Liver (tissue), 9 donors: Measurements from ENCODE around the gene KAZN. TPM values are rescaled to one million over a fixed set of nuclear protein-coding genes. Genes with fewer than 3 reads are reported as not detected.

Experiments
- DNase-seq: peaks from one replicate; pipeline ENCODE4 v3.0.0-alpha.2; 2017; ENCODE audit warnings: low spot score
- H3K27ac ChIP-seq, 2 donors: one replicate each; pipeline ENCODE4 v1.7.0; 2013; ENCODE audit warnings: inconsistent platforms in 2 of 2, low read length in 2 of 2, control low read depth in 1 of 2, low read depth in 1 of 2, mild to moderate bottlenecking in 1 of 2
- H3K27me3 ChIP-seq, 4 donors: one replicate each; pipeline versions ENCODE4 v1.6.1 to v1.7.0; 2013; ENCODE audit warnings: low read length in 3 of 4, inconsistent platforms in 1 of 4, mild to moderate bottlenecking in 1 of 4, moderate library complexity in 1 of 4; ENCODE audit not compliant: control insufficient read depth in 4 of 4, insufficient read depth in 4 of 4
- H3K36me3 ChIP-seq, 4 donors: one replicate each; pipeline versions ENCODE4 v1.6.1 to v1.7.0; 2013; ENCODE audit warnings: low read length in 3 of 4, mild to moderate bottlenecking in 3 of 4, low read depth in 1 of 4, moderate library complexity in 1 of 4; ENCODE audit not compliant: control insufficient read depth in 4 of 4, insufficient read depth in 3 of 4
- H3K4me1 ChIP-seq, 4 donors: one replicate each; pipeline versions ENCODE4 v1.6.1 to v1.7.0; 2013; ENCODE audit warnings: low read length in 3 of 4, mild to moderate bottlenecking in 3 of 4, moderate library complexity in 1 of 4; ENCODE audit not compliant: control insufficient read depth in 4 of 4, insufficient read depth in 4 of 4
- H3K4me3 ChIP-seq, 3 donors: one replicate each; pipeline versions ENCODE4 v1.6.1 to v1.7.0; 2013; ENCODE audit warnings: low read length in 3 of 3, control low read depth in 1 of 3, low read depth in 1 of 3, mild to moderate bottlenecking in 1 of 3
- H3K9ac ChIP-seq, 2 donors: one replicate each; pipeline ENCODE4 v1.7.0; 2013; ENCODE audit warnings: low read length in 2 of 2, mild to moderate bottlenecking in 2 of 2, moderate library complexity in 2 of 2, control low read depth in 1 of 2, low read depth in 1 of 2
- H3K9me3 ChIP-seq, 4 donors: one replicate each; pipeline versions ENCODE4 v1.6.1 to v1.7.0; 2013; ENCODE audit warnings: low read length in 3 of 4; ENCODE audit not compliant: control insufficient read depth in 4 of 4
- ATF3 ChIP-seq: IDR thresholded peaks from 2 replicates; pipeline ENCODE4 v1.6.1; 2016; ENCODE audit warnings: antibody characterized with exemption
- EGR1 ChIP-seq, 2 donors: IDR thresholded peaks; 2 replicates each; pipeline ENCODE4 v1.6.1; 2016 to 2018; ENCODE audit warnings: antibody characterized with exemption in 2 of 2, low read depth in 2 of 2
- FOXA1 ChIP-seq: IDR thresholded peaks from 2 replicates; pipeline ENCODE4 v1.6.1; 2016; ENCODE audit warnings: antibody characterized with exemption
- FOXA2 ChIP-seq: IDR thresholded peaks from 2 replicates; pipeline ENCODE4 v1.6.1; 2016; ENCODE audit warnings: antibody characterized with exemption
- GABPA ChIP-seq, 2 donors: IDR thresholded peaks in 1 of 2; conservative IDR thresholded peaks in 1 of 2; 2 replicates each; pipeline ENCODE4 v1.6.1; 2016; ENCODE audit warnings: antibody characterized with exemption in 2 of 2, mild to moderate bottlenecking in 1 of 2, moderate library complexity in 1 of 2
- HNF4A ChIP-seq, 2 donors: conservative IDR thresholded peaks; 2 replicates each; pipeline ENCODE4 v1.6.1; 2016; ENCODE audit warnings: antibody characterized with exemption in 2 of 2, mild to moderate bottlenecking in 2 of 2
- HNF4G ChIP-seq: IDR thresholded peaks from 2 replicates; pipeline ENCODE4 v1.6.1; 2016; ENCODE audit warnings: antibody characterized with exemption
- JUND ChIP-seq, 2 donors: IDR thresholded peaks; 2 replicates each; pipeline ENCODE4 v1.6.1; 2016; ENCODE audit warnings: antibody characterized with exemption in 2 of 2
- NR2F2 ChIP-seq: IDR thresholded peaks from 2 replicates; pipeline ENCODE4 v1.6.1; 2016; ENCODE audit warnings: antibody characterized with exemption
- RAD21 ChIP-seq, 2 donors: IDR thresholded peaks; 2 replicates each; pipeline ENCODE4 v1.6.1; 2016; ENCODE audit warnings: antibody characterized with exemption in 2 of 2, mild to moderate bottlenecking in 2 of 2
- RXRA ChIP-seq, 2 donors: IDR thresholded peaks; 2 replicates each; pipeline ENCODE4 v1.6.1; 2017 to 2018; ENCODE audit warnings: antibody characterized with exemption in 2 of 2, mild to moderate bottlenecking in 1 of 2
- SP1 ChIP-seq: IDR thresholded peaks from 2 replicates; pipeline ENCODE4 v1.6.1; 2018; ENCODE audit warnings: antibody characterized with exemption, mild to moderate bottlenecking
- TAF1 ChIP-seq: conservative IDR thresholded peaks from 2 replicates; pipeline ENCODE4 v1.6.1; 2016; ENCODE audit warnings: antibody characterized with exemption, mild to moderate bottlenecking
- YY1 ChIP-seq: IDR thresholded peaks from 2 replicates; pipeline ENCODE4 v1.6.1; 2016; ENCODE audit warnings: antibody characterized with exemption, mild to moderate bottlenecking
- WGBS: extraction: QIAGEN DNeasy Blood & Tissue Kit; methylation state at CpG from one replicate; pipeline ENCODE4 v1.1.7; 2013; 5-methylcytosine and 5-hydroxymethylcytosine counted together
- polyA plus RNA-seq, 2 donors: library from polyadenylated mRNA; stranded (reverse) in 1 of 2; unstranded in 1 of 2; fragments of 200-250 nt in 1 of 2; fragments of >200 nt in 1 of 2; fragmentation: Nextera tagmentation in 1 of 2; extraction: Ambion mirVana in 1 of 2; gene quantifications; one replicate each; pipeline versions ENCODE4 v1.2.1 to v1.2.3, GENCODE V29; 2013 to 2015
- total RNA-seq, 2 donors: library from RNA; depleted of rRNA; stranded (reverse); fragments of >200 nt; gene quantifications; one replicate each; pipeline ENCODE4 v1.2.3, GENCODE V29; 2014
- TF ChIP-seq, protein P1 (sequence below): IDR thresholded peaks from 2 replicates; pipeline ENCODE4 v1.6.1; 2016; ENCODE audit warnings: antibody characterized with exemption
- TF ChIP-seq, protein P2 (sequence below): IDR thresholded peaks from 2 replicates; pipeline ENCODE4 v1.6.1; 2016; ENCODE audit warnings: antibody characterized with exemption, mild to moderate bottlenecking
- TF ChIP-seq, protein P3 (sequence below): IDR thresholded peaks from 2 replicates; pipeline ENCODE4 v1.6.1; 2016; ENCODE audit warnings: antibody characterized with exemption
- TF ChIP-seq, protein P4 (sequence below): fragments of 150-350 bp; IDR thresholded peaks from 2 replicates; pipeline ENCODE4 v1.5.1; 2017; ENCODE audit warnings: improper control_type of control experiment, low read depth, low read length; ENCODE audit not compliant: missing input control
- donor health status: healthy.
- donor health status: healthy.
- donor health status: healthy.
- donor health status: healthy.
- donor health status: healthy.

KAZN gene
- total and polyA plus RNA-seq, 4 donors, result 1.9 to 6.9 (median 2.4) TPM

GRCh38 chr1:14602136-14602535 is 3.7 kb downstream of the KAZN start:
- no peak overlapping the region for H3K9ac ChIP-seq
- H3K36me3 ChIP-seq, result no peaks in the 10 kb centered on the region
- no peak for TF ChIP-seq HNF4A (conservative IDR thresholded peaks at IDR 0.05)
- TF ChIP-seq, protein P1, sequence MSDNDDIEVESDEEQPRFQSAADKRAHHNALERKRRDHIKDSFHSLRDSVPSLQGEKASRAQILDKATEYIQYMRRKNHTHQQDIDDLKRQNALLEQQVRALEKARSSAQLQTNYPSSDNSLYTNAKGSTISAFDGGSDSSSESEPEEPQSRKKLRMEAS, result no peak
- TF ChIP-seq EGR1 (IDR thresholded peaks at IDR 0.05; ENCODE audit: low read depth in 2 of 2), result no peak
- no peak for TF ChIP-seq ATF3
- TF ChIP-seq, protein P2, sequence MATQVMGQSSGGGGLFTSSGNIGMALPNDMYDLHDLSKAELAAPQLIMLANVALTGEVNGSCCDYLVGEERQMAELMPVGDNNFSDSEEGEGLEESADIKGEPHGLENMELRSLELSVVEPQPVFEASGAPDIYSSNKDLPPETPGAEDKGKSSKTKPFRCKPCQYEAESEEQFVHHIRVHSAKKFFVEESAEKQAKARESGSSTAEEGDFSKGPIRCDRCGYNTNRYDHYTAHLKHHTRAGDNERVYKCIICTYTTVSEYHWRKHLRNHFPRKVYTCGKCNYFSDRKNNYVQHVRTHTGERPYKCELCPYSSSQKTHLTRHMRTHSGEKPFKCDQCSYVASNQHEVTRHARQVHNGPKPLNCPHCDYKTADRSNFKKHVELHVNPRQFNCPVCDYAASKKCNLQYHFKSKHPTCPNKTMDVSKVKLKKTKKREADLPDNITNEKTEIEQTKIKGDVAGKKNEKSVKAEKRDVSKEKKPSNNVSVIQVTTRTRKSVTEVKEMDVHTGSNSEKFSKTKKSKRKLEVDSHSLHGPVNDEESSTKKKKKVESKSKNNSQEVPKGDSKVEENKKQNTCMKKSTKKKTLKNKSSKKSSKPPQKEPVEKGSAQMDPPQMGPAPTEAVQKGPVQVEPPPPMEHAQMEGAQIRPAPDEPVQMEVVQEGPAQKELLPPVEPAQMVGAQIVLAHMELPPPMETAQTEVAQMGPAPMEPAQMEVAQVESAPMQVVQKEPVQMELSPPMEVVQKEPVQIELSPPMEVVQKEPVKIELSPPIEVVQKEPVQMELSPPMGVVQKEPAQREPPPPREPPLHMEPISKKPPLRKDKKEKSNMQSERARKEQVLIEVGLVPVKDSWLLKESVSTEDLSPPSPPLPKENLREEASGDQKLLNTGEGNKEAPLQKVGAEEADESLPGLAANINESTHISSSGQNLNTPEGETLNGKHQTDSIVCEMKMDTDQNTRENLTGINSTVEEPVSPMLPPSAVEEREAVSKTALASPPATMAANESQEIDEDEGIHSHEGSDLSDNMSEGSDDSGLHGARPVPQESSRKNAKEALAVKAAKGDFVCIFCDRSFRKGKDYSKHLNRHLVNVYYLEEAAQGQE, result no peak
- TF ChIP-seq, protein P3, sequence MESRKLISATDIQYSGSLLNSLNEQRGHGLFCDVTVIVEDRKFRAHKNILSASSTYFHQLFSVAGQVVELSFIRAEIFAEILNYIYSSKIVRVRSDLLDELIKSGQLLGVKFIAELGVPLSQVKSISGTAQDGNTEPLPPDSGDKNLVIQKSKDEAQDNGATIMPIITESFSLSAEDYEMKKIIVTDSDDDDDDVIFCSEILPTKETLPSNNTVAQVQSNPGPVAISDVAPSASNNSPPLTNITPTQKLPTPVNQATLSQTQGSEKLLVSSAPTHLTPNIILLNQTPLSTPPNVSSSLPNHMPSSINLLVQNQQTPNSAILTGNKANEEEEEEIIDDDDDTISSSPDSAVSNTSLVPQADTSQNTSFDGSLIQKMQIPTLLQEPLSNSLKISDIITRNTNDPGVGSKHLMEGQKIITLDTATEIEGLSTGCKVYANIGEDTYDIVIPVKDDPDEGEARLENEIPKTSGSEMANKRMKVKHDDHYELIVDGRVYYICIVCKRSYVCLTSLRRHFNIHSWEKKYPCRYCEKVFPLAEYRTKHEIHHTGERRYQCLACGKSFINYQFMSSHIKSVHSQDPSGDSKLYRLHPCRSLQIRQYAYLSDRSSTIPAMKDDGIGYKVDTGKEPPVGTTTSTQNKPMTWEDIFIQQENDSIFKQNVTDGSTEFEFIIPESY, result no peak
- TF ChIP-seq, protein P4, sequence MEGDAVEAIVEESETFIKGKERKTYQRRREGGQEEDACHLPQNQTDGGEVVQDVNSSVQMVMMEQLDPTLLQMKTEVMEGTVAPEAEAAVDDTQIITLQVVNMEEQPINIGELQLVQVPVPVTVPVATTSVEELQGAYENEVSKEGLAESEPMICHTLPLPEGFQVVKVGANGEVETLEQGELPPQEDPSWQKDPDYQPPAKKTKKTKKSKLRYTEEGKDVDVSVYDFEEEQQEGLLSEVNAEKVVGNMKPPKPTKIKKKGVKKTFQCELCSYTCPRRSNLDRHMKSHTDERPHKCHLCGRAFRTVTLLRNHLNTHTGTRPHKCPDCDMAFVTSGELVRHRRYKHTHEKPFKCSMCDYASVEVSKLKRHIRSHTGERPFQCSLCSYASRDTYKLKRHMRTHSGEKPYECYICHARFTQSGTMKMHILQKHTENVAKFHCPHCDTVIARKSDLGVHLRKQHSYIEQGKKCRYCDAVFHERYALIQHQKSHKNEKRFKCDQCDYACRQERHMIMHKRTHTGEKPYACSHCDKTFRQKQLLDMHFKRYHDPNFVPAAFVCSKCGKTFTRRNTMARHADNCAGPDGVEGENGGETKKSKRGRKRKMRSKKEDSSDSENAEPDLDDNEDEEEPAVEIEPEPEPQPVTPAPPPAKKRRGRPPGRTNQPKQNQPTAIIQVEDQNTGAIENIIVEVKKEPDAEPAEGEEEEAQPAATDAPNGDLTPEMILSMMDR, result no peak
- no peak for TF ChIP-seq YY1
- no peak for TF ChIP-seq RAD21 (IDR thresholded peaks at IDR 0.05)
- no peak for TF ChIP-seq FOXA2
- TF ChIP-seq FOXA1, result no peak
- no peak for TF ChIP-seq RXRA (IDR thresholded peaks at IDR 0.05)
- no peak for TF ChIP-seq HNF4G
- no peak for TF ChIP-seq SP1
- no peak for TF ChIP-seq TAF1
- no peak for TF ChIP-seq JUND (IDR thresholded peaks at IDR 0.05)
- no peak for TF ChIP-seq GABPA (IDR thresholded peaks at IDR 0.05 in 1 of 2, conservative IDR thresholded peaks at IDR 0.05 in 1 of 2)
- no peak for TF ChIP-seq NR2F2
- 41% methylated on average over 9 of the region's 9 CpGs for WGBS
- H3K4me1 ChIP-seq, result peaks cover 0 to 10% (median 3%) of the 10 kb centered on the region in 4 donors
- H3K9me3 ChIP-seq, result no peaks in the 10 kb centered on the region
- no peak for DNase-seq
- H3K4me3 ChIP-seq, result no peak overlapping the region
- H3K27ac ChIP-seq, result no peak overlapping the region
- peaks cover 0 to 16% (median 2%) of the 10 kb centered on the region in 4 donors for H3K27me3 ChIP-seq
